ENCODE measurements around the gene PSPC1.

- TF ChIP-seq, protein P1, sequence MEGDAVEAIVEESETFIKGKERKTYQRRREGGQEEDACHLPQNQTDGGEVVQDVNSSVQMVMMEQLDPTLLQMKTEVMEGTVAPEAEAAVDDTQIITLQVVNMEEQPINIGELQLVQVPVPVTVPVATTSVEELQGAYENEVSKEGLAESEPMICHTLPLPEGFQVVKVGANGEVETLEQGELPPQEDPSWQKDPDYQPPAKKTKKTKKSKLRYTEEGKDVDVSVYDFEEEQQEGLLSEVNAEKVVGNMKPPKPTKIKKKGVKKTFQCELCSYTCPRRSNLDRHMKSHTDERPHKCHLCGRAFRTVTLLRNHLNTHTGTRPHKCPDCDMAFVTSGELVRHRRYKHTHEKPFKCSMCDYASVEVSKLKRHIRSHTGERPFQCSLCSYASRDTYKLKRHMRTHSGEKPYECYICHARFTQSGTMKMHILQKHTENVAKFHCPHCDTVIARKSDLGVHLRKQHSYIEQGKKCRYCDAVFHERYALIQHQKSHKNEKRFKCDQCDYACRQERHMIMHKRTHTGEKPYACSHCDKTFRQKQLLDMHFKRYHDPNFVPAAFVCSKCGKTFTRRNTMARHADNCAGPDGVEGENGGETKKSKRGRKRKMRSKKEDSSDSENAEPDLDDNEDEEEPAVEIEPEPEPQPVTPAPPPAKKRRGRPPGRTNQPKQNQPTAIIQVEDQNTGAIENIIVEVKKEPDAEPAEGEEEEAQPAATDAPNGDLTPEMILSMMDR (IDR thresholded peaks at IDR 0.05): no peak
- TF ChIP-seq CHD2 (IDR thresholded peaks at IDR 0.05; ENCODE audit: low read length, partially characterized antibody) (no peak), MAZ (IDR thresholded peaks at IDR 0.05; ENCODE audit: borderline replicate concordance, low read depth, low read length) (no peak), POLR2A (IDR thresholded peaks at IDR 0.05; ENCODE audit: low read length) (no peak), MYC (IDR thresholded peaks at IDR 0.05; ENCODE audit: borderline replicate concordance, low read length) (no peak), MAX (IDR thresholded peaks at IDR 0.05) (no peak), SMC3 (IDR thresholded peaks at IDR 0.05) (no peak), RFX5 (IDR thresholded peaks at IDR 0.05) (no peak)
Measured at GRCh38 chr13:19810151-19810550, 27.4 kb upstream of the PSPC1 start.
